ENCODE measurements around the gene IGSF23. TPM values are rescaled to one million over a fixed set of nuclear protein-coding genes. Genes with fewer than 3 reads are reported as not detected.

The IGSF23 gene
- total and polyA plus RNA-seq, 2 donors (not counting 1 experiment from before 2014, with no cell fraction given), result not detected

GRCh38 chr19:44598355-44598754, 15.0 kb upstream of the IGSF23 start:
- CTCF ChIA-PET, result no interaction called here
- Mint-ChIP-seq H3K27ac (peak overlapping the region; percentile 6), H3K9me3 (ENCODE audit: insufficient read depth) (peaks cover 6% of the 10 kb centered on the region), H3K4me1 (no peaks in the 10 kb centered on the region), H3K27me3 (peaks cover 38% of the 10 kb centered on the region), H3K4me3 (no peak overlapping the region)
- Histone ChIP-seq H4K20me1 (ENCODE audit: control insufficient read depth, insufficient read depth, low read length, poor library complexity, severe bottlenecking) (no peaks in the 10 kb centered on the region), H3K27ac (ENCODE audit: low read length in 2 of 2) (no peak overlapping the region), H3K36me3 (replicated peaks in 1 of 2; ENCODE audit: control extremely low read depth in 1 of 2, control insufficient read depth in 1 of 2, extremely low read depth in 1 of 2, insufficient read depth in 2 of 2, low read length in 1 of 2) (no peaks in the 10 kb centered on the region), H3K79me2 (ENCODE audit: control insufficient read depth, insufficient read depth, low read length) (no peaks in the 10 kb centered on the region), H3K4me2 (replicated peaks; ENCODE audit: low read depth, low read length, poor library complexity, severe bottlenecking) (no peak overlapping the region), H3K27me3 (replicated peaks in 1 of 4; ENCODE audit: control extremely low read depth in 1 of 4, control insufficient read depth in 3 of 4, insufficient read depth in 4 of 4, low read length in 3 of 4) (peaks cover 0 to 5% (median 0%) of the 10 kb centered on the region in 4 experiments), H3K9ac (ENCODE audit: low read length) (no peak overlapping the region), H3K4me3 (ENCODE audit: control extremely low read depth in 1 of 5, extremely low read depth in 1 of 5, insufficient read depth in 1 of 5, low read depth in 2 of 5, low read length in 4 of 5) (no peak overlapping the region), H3K9me3 (ENCODE audit: control extremely low read depth in 1 of 3, control insufficient read depth in 2 of 3, insufficient read depth in 1 of 3, low read length in 2 of 3) (peaks cover 0 to 17% (median 5%) of the 10 kb centered on the region in 3 donors), H2AFZ (ENCODE audit: insufficient read depth, low read depth, low read length, poor library complexity, severe bottlenecking) (no peak overlapping the region), H3K4me1 (ENCODE audit: control insufficient read depth in 2 of 2, insufficient read depth in 2 of 2, low read length in 2 of 2) (no peaks in the 10 kb centered on the region)
- DNase-seq (no peak), ATAC-seq (ENCODE audit: low read depth) (no peak)
- POLR2A ChIA-PET, result no interaction called here
- TF ChIP-seq EZH2 (IDR thresholded peaks at IDR 0.05; ENCODE audit: borderline replicate concordance, insufficient read depth, low read depth, low read length, poor library complexity, severe bottlenecking) (no peak), CTCF (IDR thresholded peaks at IDR 0.05) (no peak)
- intact Hi-C loops (cut with micrococcal nuclease), result no loop called here

GRCh38 chr19:44598880-44599279, 14.5 kb upstream of the IGSF23 start:
- ATAC-seq (ENCODE audit: low read depth), result no peak
- no peak overlapping the region for H3K9ac ChIP-seq (ENCODE audit: low read length)
- DNase-seq, result no peak
- Mint-ChIP-seq H3K9me3 (ENCODE audit: insufficient read depth) (peaks cover 6% of the 10 kb centered on the region), H3K4me3 (no peak overlapping the region), H3K27me3 (peaks cover 36% of the 10 kb centered on the region), H3K4me1 (no peaks in the 10 kb centered on the region), H3K27ac (no peak overlapping the region)
- WGBS (ENCODE audit: insufficient coverage), result 78% methylated on average over 3 of the region's 3 CpGs
- no peaks in the 10 kb centered on the region for H3K36me3 ChIP-seq (replicated peaks in 1 of 2; ENCODE audit: control extremely low read depth in 1 of 2, control insufficient read depth in 1 of 2, extremely low read depth in 1 of 2, insufficient read depth in 2 of 2, low read length in 1 of 2)
- ChIA-PET CTCF (no interaction called here), POLR2A (no interaction called here)
- TF ChIP-seq EZH2 (IDR thresholded peaks at IDR 0.05; ENCODE audit: borderline replicate concordance, insufficient read depth, low read depth, low read length, poor library complexity, severe bottlenecking), result no peak
- TF ChIP-seq CTCF (IDR thresholded peaks at IDR 0.05), result no peak
- intact Hi-C loops (cut with micrococcal nuclease), result no loop called here
- peaks cover 0 to 3% (median 0%) of the 10 kb centered on the region in 4 experiments for H3K27me3 ChIP-seq (replicated peaks in 1 of 4; ENCODE audit: control extremely low read depth in 1 of 4, control insufficient read depth in 3 of 4, insufficient read depth in 4 of 4, low read length in 3 of 4)
- H3K4me3 ChIP-seq (ENCODE audit: control extremely low read depth in 1 of 5, extremely low read depth in 1 of 5, insufficient read depth in 1 of 5, low read depth in 2 of 5, low read length in 4 of 5), result no peak overlapping the region
- H4K20me1 ChIP-seq (ENCODE audit: control insufficient read depth, insufficient read depth, low read length, poor library complexity, severe bottlenecking), result no peaks in the 10 kb centered on the region
- peaks cover 0 to 17% (median 5%) of the 10 kb centered on the region in 3 donors for H3K9me3 ChIP-seq (ENCODE audit: control extremely low read depth in 1 of 3, control insufficient read depth in 2 of 3, insufficient read depth in 1 of 3, low read length in 2 of 3)
- H3K4me2 ChIP-seq (replicated peaks; ENCODE audit: low read depth, low read length, poor library complexity, severe bottlenecking), result no peak overlapping the region
- no peaks in the 10 kb centered on the region for H3K79me2 ChIP-seq (ENCODE audit: control insufficient read depth, insufficient read depth, low read length)
- H3K27ac ChIP-seq (ENCODE audit: low read length in 2 of 2), result no peak overlapping the region
- H3K4me1 ChIP-seq (ENCODE audit: control insufficient read depth in 2 of 2, insufficient read depth in 2 of 2, low read length in 2 of 2), result no peaks in the 10 kb centered on the region
- H2AFZ ChIP-seq (ENCODE audit: insufficient read depth, low read depth, low read length, poor library complexity, severe bottlenecking), result no peak overlapping the region

Data from B cell (primary cell).